Measurements from ENCODE around the gene ATP6AP1. TPM values are rescaled to one million over a fixed set of nuclear protein-coding genes. Genes with fewer than 3 reads are reported as not detected.

ATP6AP1 gene
- total and polyA plus RNA-seq, 2 of the 13 experiments (the other 11 are each of a cell fraction or from before 2014, with no cell fraction given): 56.7 to 110 TPM

DNA sequence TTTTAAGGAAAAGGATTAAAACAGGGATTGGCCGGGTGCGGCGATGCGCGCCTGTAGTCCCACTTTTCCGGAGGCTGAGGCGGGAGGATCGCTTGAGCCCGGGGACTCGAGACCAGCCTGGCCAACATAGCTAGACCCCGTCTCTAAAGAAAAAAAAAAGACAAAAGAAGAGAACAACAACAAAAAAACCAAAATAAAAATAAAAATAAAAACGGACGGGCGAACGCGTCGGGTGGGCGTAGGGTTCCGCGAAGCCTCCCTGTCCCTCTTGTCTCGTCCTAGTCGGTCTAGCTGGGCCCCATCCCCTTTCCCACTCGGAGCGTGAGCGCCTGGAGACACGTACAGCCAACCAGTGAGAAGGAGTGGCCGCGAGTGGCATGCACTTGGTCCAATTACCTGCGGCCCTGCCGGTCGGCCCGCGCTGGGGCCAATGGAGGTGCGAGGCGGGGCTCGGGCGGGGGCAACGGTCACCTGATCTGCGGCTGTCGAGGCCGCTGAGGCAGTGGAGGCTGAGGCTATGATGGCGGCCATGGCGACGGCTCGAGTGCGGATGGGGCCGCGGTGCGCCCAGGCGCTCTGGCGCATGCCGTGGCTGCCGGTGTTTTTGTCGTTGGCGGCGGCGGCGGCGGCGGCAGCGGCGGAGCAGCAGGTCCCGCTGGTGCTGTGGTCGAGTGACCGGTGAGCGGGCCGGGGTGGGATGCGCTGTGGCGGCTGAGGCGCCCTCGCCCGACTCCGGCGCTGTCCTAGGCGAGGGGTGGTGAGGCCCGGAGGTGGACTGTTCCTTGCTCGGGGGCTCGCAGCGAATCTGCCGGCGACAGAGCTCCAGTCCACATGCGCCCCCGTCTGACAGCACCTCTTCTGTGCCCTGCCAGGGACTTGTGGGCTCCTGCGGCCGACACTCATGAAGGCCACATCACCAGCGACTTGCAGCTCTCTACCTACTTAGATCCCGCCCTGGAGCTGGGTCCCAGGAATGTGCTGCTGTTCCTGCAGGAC is at the start of gene ATP6AP1 (continued):
- TF ChIP-seq JDP2 (CRISPR knock-in tag; IDR thresholded peaks at IDR 0.05; ENCODE audit: borderline replicate concordance) (no peak), FOSL2 (CRISPR knock-in tag; IDR thresholded peaks at IDR 0.05) (no peak), NCOA5 (CRISPR knock-in tag; IDR thresholded peaks at IDR 0.05) (no peak), DNMT3B (CRISPR knock-in tag; conservative IDR thresholded peaks at IDR 0.05) (no peak), JUND (CRISPR knock-in tag; IDR thresholded peaks at IDR 0.05) (no peak), MATR3 (CRISPR knock-in tag; IDR thresholded peaks at IDR 0.05) (no peak), SP2 (CRISPR knock-in tag; IDR thresholded peaks at IDR 0.05) (peak; percentile 97), JARID2 (CRISPR knock-in tag; IDR thresholded peaks at IDR 0.05; ENCODE audit: insufficient replicate concordance) (no peak), ZNF652 (CRISPR knock-in tag; IDR thresholded peaks at IDR 0.05; ENCODE audit: borderline replicate concordance, low read depth) (no peak), MTF2 (CRISPR knock-in tag; IDR thresholded peaks at IDR 0.05; ENCODE audit: borderline replicate concordance) (no peak), ZNF282 (IDR thresholded peaks at IDR 0.05; ENCODE audit: partially characterized antibody) (no peak), TCF12 (IDR thresholded peaks at IDR 0.05) (no peak), TCF12 (CRISPR knock-in tag; IDR thresholded peaks at IDR 0.05) (no peak), ZNF30 (CRISPR knock-in tag; IDR thresholded peaks at IDR 0.05) (no peak), ZNF777 (CRISPR knock-in tag; IDR thresholded peaks at IDR 0.05) (peak; percentile 53; the same call in 1 of the 2 replicates), TBP (CRISPR knock-in tag; IDR thresholded peaks at IDR 0.05) (no peak), ZNF235 (CRISPR knock-in tag; IDR thresholded peaks at IDR 0.05; ENCODE audit: borderline replicate concordance) (peak; percentile 69; the same call in 1 of the 2 replicates)
- TF ChIP-seq, protein P1, sequence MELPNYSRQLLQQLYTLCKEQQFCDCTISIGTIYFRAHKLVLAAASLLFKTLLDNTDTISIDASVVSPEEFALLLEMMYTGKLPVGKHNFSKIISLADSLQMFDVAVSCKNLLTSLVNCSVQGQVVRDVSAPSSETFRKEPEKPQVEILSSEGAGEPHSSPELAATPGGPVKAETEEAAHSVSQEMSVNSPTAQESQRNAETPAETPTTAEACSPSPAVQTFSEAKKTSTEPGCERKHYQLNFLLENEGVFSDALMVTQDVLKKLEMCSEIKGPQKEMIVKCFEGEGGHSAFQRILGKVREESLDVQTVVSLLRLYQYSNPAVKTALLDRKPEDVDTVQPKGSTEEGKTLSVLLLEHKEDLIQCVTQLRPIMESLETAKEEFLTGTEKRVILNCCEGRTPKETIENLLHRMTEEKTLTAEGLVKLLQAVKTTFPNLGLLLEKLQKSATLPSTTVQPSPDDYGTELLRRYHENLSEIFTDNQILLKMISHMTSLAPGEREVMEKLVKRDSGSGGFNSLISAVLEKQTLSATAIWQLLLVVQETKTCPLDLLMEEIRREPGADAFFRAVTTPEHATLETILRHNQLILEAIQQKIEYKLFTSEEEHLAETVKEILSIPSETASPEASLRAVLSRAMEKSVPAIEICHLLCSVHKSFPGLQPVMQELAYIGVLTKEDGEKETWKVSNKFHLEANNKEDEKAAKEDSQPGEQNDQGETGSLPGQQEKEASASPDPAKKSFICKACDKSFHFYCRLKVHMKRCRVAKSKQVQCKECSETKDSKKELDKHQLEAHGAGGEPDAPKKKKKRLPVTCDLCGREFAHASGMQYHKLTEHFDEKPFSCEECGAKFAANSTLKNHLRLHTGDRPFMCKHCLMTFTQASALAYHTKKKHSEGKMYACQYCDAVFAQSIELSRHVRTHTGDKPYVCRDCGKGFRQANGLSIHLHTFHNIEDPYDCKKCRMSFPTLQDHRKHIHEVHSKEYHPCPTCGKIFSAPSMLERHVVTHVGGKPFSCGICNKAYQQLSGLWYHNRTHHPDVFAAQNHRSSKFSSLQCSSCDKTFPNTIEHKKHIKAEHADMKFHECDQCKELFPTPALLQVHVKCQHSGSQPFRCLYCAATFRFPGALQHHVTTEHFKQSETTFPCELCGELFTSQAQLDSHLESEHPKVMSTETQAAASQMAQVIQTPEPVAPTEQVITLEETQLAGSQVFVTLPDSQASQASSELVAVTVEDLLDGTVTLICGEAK (IDR thresholded peaks at IDR 0.05): no peak
- TF ChIP-seq, protein P1 (CRISPR knock-in tag; IDR thresholded peaks at IDR 0.05): no peak
- TF ChIP-seq, protein P2, sequence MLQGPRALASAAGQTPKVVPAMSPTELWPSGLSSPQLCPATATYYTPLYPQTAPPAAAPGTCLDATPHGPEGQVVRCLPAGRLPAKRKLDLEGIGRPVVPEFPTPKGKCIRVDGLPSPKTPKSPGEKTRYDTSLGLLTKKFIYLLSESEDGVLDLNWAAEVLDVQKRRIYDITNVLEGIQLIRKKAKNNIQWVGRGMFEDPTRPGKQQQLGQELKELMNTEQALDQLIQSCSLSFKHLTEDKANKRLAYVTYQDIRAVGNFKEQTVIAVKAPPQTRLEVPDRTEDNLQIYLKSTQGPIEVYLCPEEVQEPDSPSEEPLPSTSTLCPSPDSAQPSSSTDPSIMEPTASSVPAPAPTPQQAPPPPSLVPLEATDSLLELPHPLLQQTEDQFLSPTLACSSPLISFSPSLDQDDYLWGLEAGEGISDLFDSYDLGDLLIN (CRISPR knock-in tag; IDR thresholded peaks at IDR 0.05; ENCODE audit: borderline replicate concordance): no peak
